ENCODE results near the gene CACNG4. TPM values are rescaled to one million over a fixed set of nuclear protein-coding genes. Genes with fewer than 3 reads are reported as not detected.

The CACNG4 gene
- total RNA-seq, 4 donors from 2014 or later: not detected

DNA sequence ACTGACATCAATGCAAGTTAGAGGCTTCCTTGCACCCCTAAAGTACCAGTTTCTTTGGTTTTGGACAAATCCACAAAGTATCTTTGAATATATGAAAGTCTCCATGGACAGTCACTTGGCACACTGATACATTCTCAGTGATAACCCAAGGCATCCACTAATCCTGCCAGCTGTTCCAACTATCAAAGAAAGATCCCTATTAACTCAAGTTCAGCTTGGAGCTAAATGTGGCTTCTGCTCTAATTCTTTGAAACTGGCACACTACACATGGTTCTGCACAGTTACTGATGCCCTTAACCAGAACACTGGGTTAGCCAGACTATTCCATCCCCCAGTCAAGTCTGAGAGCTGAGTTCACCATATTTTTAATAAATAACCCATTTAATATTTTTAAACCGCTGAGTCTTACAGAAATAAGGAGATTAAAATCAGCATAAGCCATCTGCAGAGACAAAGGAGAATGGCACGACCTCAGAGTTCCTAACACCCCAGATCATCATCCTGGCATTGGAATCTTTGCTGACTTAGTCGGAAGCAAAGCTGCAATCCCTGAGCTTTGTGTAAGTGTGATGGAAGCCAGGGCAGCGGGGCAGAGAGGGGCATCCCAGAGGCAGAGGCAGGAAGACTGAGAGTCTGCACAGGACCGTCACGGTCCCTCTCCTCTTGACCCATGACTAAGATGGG, 86.1 kb downstream of the CACNG4 start:
- Histone ChIP-seq H3K4me1 (peaks cover 62 to 74% of the 10 kb centered on the region in 2 donors), H3K27ac (peak overlapping the region; percentile 97 to 98 (median 98)), H3K36me3 (peaks cover 0 to 28% of the 10 kb centered on the region in 2 donors), H3K27me3 (no peaks in the 10 kb centered on the region), H3K4me3 (no peak overlapping the region), H3K9me3 (no peaks in the 10 kb centered on the region)
- in situ Hi-C loops (cut with MboI; ENCODE audit: low sequenced_read_pairs in 4 of 4): no loop called here
- intact Hi-C loops (cut with DNase I; ENCODE audit: low total_unique reads): no loop called here
- DNase-seq (peak in 1 of 2 donors; percentile 10), ATAC-seq (no peak)
- no peak for TF ChIP-seq POLR2A (IDR thresholded peaks at IDR 0.05)
- TF ChIP-seq, protein P1, sequence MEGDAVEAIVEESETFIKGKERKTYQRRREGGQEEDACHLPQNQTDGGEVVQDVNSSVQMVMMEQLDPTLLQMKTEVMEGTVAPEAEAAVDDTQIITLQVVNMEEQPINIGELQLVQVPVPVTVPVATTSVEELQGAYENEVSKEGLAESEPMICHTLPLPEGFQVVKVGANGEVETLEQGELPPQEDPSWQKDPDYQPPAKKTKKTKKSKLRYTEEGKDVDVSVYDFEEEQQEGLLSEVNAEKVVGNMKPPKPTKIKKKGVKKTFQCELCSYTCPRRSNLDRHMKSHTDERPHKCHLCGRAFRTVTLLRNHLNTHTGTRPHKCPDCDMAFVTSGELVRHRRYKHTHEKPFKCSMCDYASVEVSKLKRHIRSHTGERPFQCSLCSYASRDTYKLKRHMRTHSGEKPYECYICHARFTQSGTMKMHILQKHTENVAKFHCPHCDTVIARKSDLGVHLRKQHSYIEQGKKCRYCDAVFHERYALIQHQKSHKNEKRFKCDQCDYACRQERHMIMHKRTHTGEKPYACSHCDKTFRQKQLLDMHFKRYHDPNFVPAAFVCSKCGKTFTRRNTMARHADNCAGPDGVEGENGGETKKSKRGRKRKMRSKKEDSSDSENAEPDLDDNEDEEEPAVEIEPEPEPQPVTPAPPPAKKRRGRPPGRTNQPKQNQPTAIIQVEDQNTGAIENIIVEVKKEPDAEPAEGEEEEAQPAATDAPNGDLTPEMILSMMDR (IDR thresholded peaks at IDR 0.05 in 4 of 5, conservative IDR thresholded peaks at IDR 0.05 in 1 of 5): no peak

DNA sequence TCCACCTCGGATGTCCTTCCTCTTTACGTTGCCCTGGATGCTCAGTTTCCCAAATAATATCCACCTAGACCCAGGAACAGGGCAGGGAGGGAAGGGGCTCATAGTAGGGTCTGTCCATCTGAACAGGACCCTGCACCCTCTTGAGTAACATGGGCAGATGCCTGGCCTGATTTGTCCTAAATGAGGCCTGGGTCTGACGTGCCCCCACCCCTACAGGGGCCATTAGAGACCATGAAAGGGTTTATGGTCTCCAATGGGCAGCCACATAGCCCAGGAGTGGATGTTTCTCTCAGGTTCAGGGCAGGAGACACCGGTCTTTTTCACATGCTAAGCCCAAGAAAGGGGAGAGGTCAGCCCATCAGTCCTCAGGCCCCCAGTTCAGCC, 86.6 kb downstream of the CACNG4 start:
- H3K9me3 ChIP-seq: no peaks in the 10 kb centered on the region
- no peak for TF ChIP-seq POLR2A (IDR thresholded peaks at IDR 0.05)
- TF ChIP-seq, protein P1 (IDR thresholded peaks at IDR 0.05 in 4 of 5, conservative IDR thresholded peaks at IDR 0.05 in 1 of 5): no peak
- peaks cover 67 to 80% of the 10 kb centered on the region in 2 donors for H3K4me1 ChIP-seq
- ATAC-seq (no peak), DNase-seq (no peak)
- in situ Hi-C loops (cut with MboI; ENCODE audit: low sequenced_read_pairs in 4 of 4) (no loop called here), intact Hi-C loops (cut with DNase I; ENCODE audit: low total_unique reads) (no loop called here)
- peaks cover 0 to 30% of the 10 kb centered on the region in 2 donors for H3K36me3 ChIP-seq
- H3K4me3 ChIP-seq: no peak overlapping the region
- peak overlapping the region; percentile 97 to 98 (median 98) for H3K27ac ChIP-seq
- H3K27me3 ChIP-seq: no peaks in the 10 kb centered on the region

DNA sequence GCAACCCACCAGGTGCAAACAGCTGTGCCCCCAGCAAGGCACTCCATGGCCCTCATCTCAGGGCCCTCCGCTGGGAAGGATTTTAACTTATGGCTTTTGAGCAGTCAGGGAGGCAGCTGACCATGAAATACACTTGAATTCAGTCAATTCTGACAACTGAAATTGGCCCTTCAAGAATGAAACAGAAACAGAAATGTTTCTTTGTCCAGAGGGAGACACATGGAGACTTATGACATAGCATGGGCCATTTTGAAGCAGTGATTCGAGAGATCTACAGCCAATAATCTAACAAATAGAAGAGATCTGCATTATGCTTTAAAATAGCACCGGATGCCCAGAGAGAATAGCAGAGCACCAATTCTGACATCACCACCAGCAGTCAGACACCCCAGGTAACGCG, 87.3 kb downstream of the CACNG4 start:
- Histone ChIP-seq H3K27ac (peak overlapping the region; percentile 97 to 98 (median 98)), H3K4me3 (no peak overlapping the region), H3K4me1 (peaks cover 69 to 84% of the 10 kb centered on the region in 2 donors), H3K9me3 (no peaks in the 10 kb centered on the region), H3K27me3 (no peaks in the 10 kb centered on the region), H3K36me3 (peaks cover 0 to 30% of the 10 kb centered on the region in 2 donors)
- ATAC-seq (no peak), DNase-seq (no peak)
- in situ Hi-C loops (cut with MboI; ENCODE audit: low sequenced_read_pairs in 4 of 4) (no loop called here), intact Hi-C loops (cut with DNase I; ENCODE audit: low total_unique reads) (no loop called here)
- no peak for TF ChIP-seq POLR2A (IDR thresholded peaks at IDR 0.05)
- TF ChIP-seq, protein P1 (IDR thresholded peaks at IDR 0.05 in 4 of 5, conservative IDR thresholded peaks at IDR 0.05 in 1 of 5): no peak

DNA sequence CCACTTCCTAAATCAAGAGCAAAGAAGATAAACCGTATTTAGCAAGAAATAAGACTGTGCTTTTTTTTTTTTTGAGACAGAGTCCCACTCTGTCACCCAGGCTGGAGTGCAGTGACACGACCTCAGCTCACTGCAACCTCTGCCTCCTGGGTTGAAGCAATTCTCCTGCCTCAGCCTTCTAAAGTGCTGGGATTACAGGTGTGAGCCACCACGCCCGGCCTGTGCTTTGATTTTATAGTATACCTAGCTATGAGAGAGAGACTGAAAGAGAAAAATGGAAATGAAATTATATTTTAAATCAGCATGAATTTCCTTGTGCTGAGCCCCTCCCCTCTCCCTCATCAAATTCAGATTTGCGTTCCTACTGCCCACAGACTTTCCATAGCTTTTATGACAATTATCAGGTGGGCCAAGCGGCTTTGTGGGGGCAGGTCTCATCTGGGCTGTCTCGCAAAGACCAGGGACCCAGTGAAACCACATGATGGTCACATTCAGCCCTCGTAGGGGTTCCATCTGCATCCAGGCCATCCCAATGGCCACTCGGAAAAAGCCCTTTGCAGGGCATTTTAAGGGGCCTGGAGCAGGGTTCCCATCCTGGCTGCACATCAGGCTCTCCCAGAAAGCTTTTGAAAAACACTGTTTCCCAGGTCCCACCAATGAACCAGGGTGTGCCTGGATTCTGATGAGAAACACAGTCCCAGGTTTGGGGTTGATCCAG, 88.4 kb downstream of the CACNG4 start:
- TF ChIP-seq POLR2A (IDR thresholded peaks at IDR 0.05): no peak
- TF ChIP-seq, protein P1 (IDR thresholded peaks at IDR 0.05 in 4 of 5, conservative IDR thresholded peaks at IDR 0.05 in 1 of 5): no peak
- Histone ChIP-seq H3K4me1 (peaks cover 69 to 81% of the 10 kb centered on the region in 2 donors), H3K9me3 (no peaks in the 10 kb centered on the region), H3K27ac (peak overlapping the region; percentile 97 to 98 (median 98)), H3K27me3 (no peaks in the 10 kb centered on the region), H3K4me3 (no peak overlapping the region), H3K36me3 (peaks cover 0 to 26% of the 10 kb centered on the region in 2 donors)
- ATAC-seq (no peak), DNase-seq (peak in 1 of 2 donors; percentile 9)
- in situ Hi-C loops (cut with MboI; ENCODE audit: low sequenced_read_pairs in 4 of 4) (no loop called here), intact Hi-C loops (cut with DNase I; ENCODE audit: low total_unique reads) (no loop called here)
